ENCODE data around the gene TMEM128. TPM values are rescaled to one million over a fixed set of nuclear protein-coding genes. Genes with fewer than 3 reads are reported as not detected.
A peak's percentile ranks its signal among the peaks of the same experiment; 100 is the strongest.

The TMEM128 gene, protein sequence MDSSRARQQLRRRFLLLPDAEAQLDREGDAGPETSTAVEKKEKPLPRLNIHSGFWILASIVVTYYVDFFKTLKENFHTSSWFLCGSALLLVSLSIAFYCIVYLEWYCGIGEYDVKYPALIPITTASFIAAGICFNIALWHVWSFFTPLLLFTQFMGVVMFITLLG
- 10 to 100 TPM; 15.6 to 19.1 TPM for total RNA-seq
- long read RNA-seq, donor 1, transcript TMEM128-202 (5 exons, 1,221 nt) = major isoform, 5 of 6 reads
- long read RNA-seq, donor 1, partial matches to known transcripts = 1 of 6 reads
- long read RNA-seq, donor 1, other reads (novel, unspliced or antisense) = 0 of 6 reads
- long read RNA-seq, donor 2, transcript TMEM128-202 (5 exons, 1,221 nt) = major isoform, 14 of 21 reads
- long read RNA-seq, donor 2, partial matches to known transcripts = 1 of 21 reads
- long read RNA-seq, donor 2, other reads (novel, unspliced or antisense) = 6 of 21 reads

DNA sequence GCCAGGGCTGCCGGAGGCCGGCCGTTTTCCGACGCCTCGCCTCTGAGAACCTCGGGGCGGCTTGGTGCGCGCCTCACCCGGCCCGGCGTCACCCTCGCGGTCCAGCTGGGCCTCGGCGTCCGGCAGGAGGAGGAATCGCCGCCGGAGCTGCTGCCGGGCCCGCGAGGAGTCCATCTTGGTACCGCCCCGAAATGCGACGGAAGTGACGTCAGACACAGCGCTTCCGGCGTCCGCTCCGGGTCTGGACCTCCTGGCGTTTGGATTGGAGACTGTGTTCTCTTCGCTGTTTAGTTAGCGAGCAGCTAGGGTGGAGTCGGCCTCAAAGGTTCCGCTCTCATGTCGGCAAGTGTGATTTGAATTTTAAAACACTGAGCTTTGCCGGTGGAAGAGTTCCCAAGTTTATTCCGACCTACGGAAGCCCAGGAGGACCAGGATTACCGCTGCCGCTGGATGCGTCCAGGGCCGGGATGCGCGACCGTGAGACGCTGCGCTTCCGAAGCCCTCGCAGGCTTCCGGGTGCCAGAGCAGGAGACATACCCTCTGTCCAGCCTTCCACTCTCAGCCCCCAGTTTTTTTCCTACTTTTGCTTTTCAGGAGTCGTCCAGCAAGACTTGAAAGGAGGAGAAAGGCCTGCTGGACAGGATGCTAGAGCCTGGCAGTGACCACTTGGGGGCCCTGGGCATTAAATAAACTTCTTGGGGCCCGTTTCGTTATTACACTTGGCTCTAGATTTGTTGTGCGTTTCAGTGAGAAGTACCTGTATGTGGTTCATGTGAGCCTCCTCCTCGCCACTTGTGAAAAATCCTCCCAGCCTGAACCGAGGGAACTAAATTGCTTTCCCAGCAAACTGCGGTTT is at the start of gene TMEM128:
Gene TMEM128 (minus strand): TSS at position 195 of the 856 bp plus-strand sequence. CDS start 21 bp downstream, at position 174.
- DNase-seq (ENCODE audit: low spot score) = peak; percentile 98

DNA sequence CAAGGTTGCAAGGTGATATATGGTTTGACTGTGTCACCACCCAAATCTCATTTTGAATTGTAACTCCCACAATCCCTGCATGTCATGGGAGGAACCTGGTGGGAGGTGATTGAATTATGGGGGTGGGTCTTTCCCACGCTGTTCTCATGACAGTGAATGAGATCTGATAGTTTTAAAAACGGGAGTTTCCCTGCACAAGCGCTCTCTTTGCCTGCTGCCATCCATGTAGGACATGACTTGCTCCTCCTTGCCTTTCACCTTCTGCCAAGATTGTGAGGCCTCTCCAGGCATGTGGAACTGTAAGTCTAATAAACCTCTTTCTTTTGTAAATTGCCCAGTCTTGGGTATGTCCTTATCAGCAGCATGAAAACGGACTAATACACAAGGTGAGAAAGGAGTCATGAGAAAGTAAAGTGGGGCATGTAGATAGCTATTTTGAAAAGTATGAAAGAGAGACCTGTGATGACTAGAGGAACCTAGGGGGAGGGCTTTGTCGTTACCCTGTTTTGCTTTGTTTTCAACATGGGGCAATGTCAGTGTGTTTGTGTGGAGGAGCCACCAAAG is 48.3 kb upstream of the TMEM128 start:
- no peak for DNase-seq (ENCODE audit: low spot score)
- intact Hi-C loops (cut with DNase I) = no loop called here

More for the DNA sequence above, at the start of gene TMEM128:
- intact Hi-C loops (cut with DNase I) = no loop called here

DNA sequence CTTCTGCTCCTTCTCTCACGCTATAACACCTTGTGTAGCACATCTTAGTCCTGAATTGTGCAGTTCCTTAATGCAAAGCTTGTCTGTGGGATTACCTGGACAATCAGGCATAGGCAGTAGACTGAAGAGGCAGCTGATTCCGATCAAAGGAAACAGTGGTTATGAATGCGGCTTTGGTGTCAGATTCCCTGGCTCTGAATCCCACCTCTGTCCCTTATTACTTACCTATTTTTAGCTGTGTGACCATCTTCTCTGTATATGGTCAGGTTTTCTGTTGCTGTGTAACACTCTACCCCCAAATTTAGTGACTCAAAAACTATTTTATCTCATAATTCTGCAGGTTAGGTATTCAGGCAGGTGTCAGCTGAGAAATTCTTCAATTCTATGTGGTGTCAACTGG is 45.3 kb upstream of the TMEM128 start:
- intact Hi-C loops (cut with DNase I) = no loop called here
- no peak for DNase-seq (ENCODE audit: low spot score)

DNA sequence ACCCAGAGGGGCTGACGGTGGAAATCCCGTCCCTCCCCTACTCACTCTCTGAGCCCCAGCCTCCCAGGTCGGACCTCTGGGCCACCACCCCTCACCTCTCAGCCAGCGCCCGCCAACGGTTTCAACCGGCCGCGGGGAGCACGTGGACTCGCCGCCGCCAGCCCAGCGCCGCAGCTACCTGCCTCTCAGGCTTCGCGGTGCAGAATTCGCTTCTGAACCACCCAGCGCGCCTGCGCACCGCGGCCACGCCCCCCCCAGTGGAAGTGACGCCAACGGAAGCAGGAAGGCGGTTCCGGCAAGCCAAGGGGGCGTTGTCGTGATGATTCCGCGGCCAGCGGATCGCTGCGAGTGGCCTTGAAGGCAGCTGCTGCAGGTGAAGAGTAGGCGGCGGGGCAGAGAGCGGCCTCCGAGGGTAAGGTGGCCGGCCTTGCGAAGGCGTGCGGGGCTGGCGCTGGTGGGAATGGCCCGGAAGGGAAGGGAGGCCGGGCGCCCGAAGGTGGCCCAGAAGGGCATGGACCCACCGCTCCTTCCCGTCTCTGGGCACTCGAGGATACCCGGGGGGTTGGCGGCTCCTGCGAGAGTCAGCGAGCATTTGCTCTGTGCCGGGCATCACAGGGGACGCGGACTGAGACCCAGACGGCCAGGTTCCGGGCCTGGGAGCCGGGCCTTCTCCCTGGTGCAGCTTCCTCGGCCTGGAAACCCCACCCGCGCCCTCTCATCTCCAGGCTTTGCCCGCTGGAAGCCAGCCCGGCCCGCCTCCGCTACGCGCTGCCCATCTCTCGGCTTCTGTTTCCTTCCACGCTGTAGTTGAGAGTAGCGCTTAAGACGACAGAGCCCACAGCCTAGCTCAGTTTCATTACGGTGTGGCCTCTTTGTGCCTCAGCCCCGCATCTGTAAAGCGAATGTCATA is 42.2 kb upstream of the TMEM128 start, which contains the start of the genes LYAR and ZBTB49:
Gene LYAR (minus strand): TSS at position 214 of the 910 bp plus-strand sequence. CDS start 6,412 bp downstream, outside the sequence.
Gene ZBTB49 (plus strand): TSS at position 311 of the 910 bp plus-strand sequence. CDS start 9,695 bp downstream, outside the sequence.
- DNase-seq (ENCODE audit: low spot score) = peak; percentile 98
- intact Hi-C loops (cut with DNase I) = no loop called here

DNA sequence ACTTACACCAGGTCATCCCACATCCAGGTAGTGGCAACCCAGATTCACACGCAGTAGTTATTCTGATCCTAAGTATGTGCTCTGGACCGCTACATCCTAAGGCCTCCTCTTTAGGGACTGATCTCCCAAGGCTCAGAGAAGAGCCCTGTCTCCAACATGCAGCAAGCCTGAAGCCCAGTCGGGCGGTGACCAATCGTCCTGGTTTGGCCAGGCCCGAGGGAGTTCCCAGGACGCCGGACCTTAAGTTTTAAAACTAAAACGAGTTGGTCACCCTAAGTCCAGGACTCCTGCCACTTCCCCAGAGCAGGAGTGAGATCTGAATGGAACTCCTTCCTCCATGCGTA is 41.5 kb upstream of the TMEM128 start:
- DNase-seq (ENCODE audit: low spot score) = no peak
- intact Hi-C loops (cut with DNase I) = no loop called here

DNA sequence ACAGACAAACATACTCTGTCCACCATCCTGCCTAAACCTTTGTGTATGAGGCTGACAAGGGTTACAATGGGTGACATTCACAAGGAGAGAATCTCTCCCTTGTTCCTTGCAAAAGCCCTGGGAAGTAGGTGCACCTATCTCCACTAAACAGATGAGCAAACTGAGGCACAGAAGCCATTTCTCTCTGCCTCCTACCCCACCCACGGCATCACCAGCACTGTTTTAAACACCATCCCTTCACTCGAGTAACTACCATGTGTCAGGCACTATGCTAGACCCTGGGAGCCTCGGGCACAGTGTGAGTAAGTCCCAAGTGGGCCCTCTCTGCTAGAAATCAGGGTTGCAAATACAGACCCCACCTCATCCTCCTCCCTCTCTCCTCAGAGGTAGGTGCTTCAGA is 41.0 kb upstream of the TMEM128 start:
- intact Hi-C loops (cut with DNase I) = no loop called here
- DNase-seq (ENCODE audit: low spot score) = no peak

DNA sequence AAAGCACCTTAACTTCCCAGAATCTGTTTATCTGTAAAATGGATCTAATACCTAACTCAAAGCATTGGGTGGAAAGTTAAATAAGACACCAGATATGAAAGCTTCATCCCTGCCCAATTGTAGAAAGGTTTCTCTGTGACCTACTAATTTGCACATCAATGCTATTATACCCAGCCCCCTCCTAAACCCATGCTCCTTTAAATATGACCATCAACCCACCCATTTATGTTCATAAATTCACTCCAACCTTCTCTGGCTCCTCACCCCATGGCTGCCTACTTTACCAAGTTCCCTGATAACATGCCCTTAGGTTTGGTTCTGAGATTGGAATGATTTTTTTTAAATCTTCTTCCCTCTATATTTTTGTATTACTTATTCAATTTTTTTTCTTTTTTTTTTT is 40.1 kb upstream of the TMEM128 start:
- intact Hi-C loops (cut with DNase I) = no loop called here
- no peak for DNase-seq (ENCODE audit: low spot score)

DNA sequence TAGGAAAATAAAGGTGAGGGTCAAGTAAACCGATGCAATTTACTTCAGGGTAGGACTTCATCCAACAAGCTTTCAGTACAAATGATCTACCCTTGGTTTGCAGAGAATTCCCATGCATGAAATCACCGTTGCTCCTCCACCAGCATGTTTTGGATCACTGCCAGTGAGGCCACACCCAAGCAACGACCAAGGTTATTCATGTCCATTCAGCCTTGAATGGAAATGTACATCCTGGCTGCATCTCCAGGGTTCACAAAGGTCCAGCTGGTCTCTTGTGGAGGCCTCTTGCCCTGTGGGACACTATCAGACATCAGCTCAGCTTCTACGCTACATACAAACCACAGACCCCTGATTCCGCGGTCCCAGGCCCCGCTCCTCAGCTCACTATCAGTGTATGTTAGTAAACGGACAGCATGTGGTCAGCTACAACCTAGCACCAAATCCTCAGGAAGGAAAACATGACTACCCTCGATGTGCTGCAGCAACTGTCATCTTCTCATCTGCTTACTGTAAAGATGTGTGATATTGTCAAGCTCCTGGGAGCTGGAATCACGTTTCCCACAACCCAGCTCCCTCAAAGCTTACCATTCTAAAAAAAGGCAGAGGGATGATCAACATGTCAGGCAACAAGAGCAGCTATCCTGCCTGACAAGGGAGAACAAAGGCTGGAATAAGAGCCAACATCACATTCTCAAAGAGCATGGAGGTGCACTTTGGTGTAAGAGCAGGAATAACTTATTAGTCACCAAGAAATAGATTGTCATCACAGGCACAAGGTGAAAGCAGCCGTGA is 37.0 kb upstream of the TMEM128 start:
- intact Hi-C loops (cut with DNase I) = no loop called here
- DNase-seq (ENCODE audit: low spot score) = no peak

DNA sequence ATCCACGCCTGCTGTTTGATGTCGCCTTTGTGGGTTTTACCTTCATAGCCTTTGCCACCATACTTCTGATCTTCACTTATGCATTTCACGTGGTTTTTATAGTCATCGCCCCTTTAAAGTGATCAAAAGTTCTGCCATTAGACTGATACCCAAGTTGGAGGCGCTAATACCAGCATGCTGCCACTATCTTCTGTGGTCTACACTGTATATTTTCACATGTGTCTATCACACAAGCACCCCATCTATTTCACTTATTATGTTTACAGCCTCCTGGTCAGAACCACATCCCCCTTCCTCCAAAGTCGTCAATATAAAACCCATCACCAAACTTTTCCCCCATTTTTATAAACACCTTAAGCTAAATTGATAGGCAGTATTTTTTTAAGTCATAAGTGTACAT is 33.8 kb upstream of the TMEM128 start:
- intact Hi-C loops (cut with DNase I) = no loop called here
- no peak for DNase-seq (ENCODE audit: low spot score)

DNA sequence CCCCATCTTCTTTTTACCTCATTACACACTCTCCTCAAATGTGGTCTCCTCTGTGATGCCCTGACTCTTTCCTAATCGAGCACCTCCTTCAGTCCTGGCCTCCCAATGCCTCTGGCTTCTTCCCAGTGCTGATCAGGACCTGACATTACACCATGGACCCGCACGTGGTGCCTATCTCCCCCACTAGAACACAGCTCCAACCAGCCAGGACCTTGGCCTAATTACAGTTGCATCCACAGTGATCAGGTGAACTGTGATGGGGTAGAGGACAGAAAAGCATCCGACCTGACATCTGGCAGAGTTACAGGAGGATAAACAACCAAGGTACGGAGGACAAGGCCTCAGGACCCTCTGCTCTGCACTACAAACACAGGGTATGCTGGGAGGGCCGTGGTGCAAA is 29.5 kb upstream of the TMEM128 start:
- DNase-seq (ENCODE audit: low spot score) = no peak
- intact Hi-C loops (cut with DNase I) = no loop called here

DNA sequence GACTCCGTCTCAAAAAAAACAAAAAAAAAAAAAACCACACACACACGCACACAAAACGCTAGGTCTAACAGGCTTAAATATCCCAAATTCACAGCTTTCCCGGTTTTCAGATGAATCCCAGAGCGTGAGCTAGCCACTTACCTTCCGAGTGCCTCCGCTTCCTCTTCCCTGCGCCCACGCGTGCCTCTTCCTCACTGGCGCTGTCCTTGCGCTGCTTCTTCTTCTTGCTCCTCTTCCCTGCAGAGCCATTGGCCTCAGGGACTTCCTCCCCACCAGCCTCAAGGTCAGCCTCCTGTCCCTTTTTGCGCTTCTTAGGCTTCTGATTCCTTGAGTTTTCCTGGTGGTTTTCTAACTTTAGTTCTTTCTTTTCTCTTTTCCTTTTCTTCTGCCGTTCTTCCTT is 26.2 kb upstream of the TMEM128 start:
- no peak for DNase-seq (ENCODE audit: low spot score)
- intact Hi-C loops (cut with DNase I) = no loop called here

DNA sequence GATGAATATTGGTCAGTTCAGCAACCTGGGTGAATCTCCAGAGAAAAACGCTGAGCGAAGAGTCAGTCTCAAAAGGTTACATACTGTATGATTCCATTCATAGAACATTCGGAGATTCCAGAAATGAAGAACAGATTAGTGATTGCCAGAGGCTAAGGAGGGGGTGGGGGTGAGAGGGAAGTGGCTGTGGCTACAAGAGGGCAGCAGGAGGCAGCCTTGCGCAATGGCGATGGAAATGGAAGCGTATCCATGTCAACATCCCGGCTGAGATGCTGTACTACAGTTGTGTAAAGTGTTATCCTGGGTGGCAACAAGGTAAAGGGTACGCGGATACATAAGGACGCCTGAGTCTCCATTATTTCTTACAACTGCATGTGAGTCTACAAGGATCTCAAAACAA is 23.9 kb upstream of the TMEM128 start:
- DNase-seq (ENCODE audit: low spot score) = no peak
- intact Hi-C loops (cut with DNase I) = no loop called here

DNA sequence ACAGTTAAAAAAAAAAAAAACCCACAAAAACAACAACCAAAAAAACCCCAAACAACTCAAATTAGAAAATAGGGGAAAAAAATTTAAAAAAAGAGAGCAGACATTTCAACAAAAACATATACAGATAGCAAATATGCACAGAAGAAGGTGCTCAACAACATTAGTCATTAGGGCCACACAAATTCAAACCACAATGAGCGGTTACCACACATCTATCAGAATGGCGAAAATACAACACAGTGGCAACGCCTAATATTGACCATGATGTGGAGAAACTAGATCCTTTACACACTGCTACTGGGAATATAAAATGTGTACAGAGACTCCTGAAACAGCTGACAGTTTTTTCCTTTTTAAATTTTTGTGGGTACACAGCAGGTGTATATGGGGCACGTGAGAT is 22.5 kb upstream of the TMEM128 start:
- DNase-seq (ENCODE audit: low spot score) = no peak
- intact Hi-C loops (cut with DNase I) = no loop called here

DNA sequence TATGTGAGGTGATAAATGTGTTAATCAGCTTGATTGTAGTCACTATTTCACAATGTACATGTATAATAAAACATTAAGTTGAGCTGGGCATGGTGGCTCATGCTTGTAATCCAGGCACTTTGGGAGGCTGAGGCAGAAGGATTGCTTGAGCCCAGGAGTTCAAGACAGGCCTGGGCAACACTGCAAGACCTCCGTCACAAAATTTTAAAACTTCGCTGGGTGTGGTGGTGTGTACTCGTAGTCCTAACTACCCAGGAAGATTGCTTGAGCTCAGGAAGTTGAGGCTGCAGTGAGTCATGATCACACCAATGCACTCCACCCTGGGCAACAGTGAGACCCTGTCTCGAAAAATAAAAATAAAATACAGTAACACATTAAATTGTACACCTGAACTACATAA is 21.8 kb upstream of the TMEM128 start:
- DNase-seq (ENCODE audit: low spot score) = no peak
- intact Hi-C loops (cut with DNase I) = no loop called here

DNA sequence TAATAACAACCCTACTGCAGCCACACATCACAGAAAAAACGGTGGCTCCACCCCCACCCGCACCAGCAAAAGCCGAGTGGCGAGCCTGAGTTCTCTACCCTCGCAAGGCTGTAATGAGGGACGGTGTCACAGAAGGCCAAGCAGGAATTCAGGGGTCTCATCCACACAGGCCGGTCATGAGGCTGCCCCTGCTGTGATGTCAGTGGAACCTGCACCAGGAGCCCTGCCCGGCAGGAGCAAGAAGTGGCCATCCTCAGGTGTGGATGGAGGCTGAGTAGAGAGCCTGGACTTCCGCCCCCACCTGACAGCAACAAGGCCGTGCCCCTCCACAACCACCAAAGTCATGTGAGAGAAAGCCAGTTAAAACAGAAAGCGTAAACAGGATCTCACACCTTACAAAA is 21.3 kb upstream of the TMEM128 start:
- no peak for DNase-seq (ENCODE audit: low spot score)

DNA sequence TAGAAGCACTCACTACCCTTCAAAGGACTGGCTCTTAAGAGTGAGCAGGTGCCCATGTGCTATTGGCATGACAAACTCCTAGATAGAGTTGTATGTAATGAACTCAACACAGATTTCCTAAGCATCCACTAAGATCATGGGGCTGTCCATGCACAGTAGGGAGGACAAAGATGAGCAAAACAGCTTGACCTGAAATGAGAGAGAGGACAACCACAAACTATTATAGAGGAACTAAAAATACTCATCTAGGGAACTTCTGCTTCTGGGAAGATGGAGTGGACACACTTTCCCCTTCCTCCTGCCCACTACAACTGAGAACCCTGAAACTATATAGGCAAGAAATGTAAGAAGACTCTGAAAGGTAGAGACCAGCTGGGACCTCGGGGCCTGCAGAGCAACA is 20.8 kb upstream of the TMEM128 start:
- DNase-seq (ENCODE audit: low spot score) = no peak
- intact Hi-C loops (cut with DNase I) = no loop called here

More for the DNA sequence above, 21.3 kb upstream of the TMEM128 start:
- intact Hi-C loops (cut with DNase I) = no loop called here

DNA sequence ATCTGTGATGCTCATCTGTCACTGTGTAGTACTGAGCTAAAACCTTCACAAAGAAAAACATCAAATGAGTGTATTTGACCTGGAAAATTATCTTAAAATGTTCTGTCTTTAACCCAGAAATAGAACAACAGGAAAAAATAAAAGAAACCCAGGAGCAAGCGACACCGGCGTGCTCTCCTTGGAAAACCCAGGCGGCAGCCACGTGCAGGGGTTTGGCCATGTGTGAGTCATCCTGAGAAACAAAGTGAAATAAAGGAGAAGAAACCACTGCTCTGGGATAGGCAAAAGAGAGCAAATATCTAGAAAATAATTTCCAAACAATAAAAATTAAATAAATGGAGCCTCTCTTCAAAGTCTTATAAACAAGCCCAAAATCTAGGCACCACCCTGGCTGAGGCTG is 20.0 kb upstream of the TMEM128 start:
- intact Hi-C loops (cut with DNase I) = no loop called here
- no peak for DNase-seq (ENCODE audit: low spot score)

DNA sequence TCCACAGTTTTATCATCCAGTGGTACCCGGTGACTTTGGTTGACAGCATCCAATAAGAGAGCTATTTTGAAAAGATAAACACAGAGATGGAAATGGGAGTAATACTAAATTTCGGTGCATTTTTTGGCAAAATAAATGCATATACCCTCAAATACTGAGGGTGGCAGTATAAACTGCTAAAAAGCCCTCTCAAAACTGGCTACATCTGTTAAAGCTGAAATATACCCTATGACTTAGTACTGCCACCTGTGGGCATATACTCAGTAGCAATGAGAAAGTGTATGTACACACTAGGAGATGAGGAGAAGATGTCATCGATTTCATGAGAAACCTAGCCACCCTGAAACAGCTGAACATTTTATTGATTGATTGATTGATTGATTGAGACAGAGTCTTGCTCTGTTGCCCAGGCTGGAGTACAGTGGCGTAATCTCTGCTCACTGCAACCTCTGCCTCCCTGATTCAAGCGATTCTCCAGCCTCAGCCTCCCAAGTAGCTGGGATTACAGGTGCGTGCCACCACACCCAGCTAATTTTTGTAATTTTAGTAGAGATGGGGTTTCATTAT is 12.2 kb upstream of the TMEM128 start:
- DNase-seq (ENCODE audit: low spot score) = no peak
- intact Hi-C loops (cut with DNase I) = no loop called here
